ENCODE results near the gene PTPRT.

GRCh38 chr20:43194137-43194536 is 4.4 kb upstream of the PTPRT start:
- TF ChIP-seq CTCF (IDR thresholded peaks at IDR 0.05) (no peak), POLR2A (IDR thresholded peaks at IDR 0.05) (no peak), EP300 (IDR thresholded peaks at IDR 0.05) (no peak)

Measured in ovary (tissue), 3 donors.